ENCODE measurements around the gene TMSB10.

GRCh38 chr2:84954329-84954728, 48.9 kb downstream of the TMSB10 start:
- TF ChIP-seq POLR2A (IDR thresholded peaks at IDR 0.05; ENCODE audit: low read length) (no peak), GATA1 (IDR thresholded peaks at IDR 0.05; ENCODE audit: low read depth, low read length) (no peak)

All from erythroblast (primary cell).